ENCODE measurements around the gene C4orf17.
"Not testable (repeated sequence)": the region's sequence is repeated elsewhere in the genome, so short reads cannot be mapped to it uniquely, and the experiment has no call there.

C4orf17 gene

GRCh38 chr4:99485212-99485611 lies 25.6 kb upstream of the C4orf17 start:
- Histone ChIP-seq H3K4me1 (ENCODE audit: control insufficient read depth in 1 of 2, insufficient read depth in 2 of 2, low read length in 2 of 2) (no peaks in the 10 kb centered on the region), H3K9me3 (ENCODE audit: control insufficient read depth in 1 of 2, low read length in 2 of 2) (peaks cover 27 to 34% of the 10 kb centered on the region in 2 donors), H3K4me3 (ENCODE audit: low read depth in 1 of 2, low read length in 2 of 2) (no peak overlapping the region)

GRCh38 chr4:99486648-99487047 lies 24.2 kb upstream of the C4orf17 start:
- H3K4me1 ChIP-seq (ENCODE audit: control insufficient read depth in 1 of 2, insufficient read depth in 2 of 2, low read length in 2 of 2); H3K9ac ChIP-seq (ENCODE audit: low read depth in 1 of 2, low read length in 2 of 2); H3K27ac ChIP-seq (ENCODE audit: low read depth, low read length); H3K4me3 ChIP-seq (ENCODE audit: low read depth in 1 of 2, low read length in 2 of 2); H3K27me3 ChIP-seq (ENCODE audit: control insufficient read depth in 1 of 2, insufficient read depth in 2 of 2, low read length in 2 of 2); H3K36me3 ChIP-seq (ENCODE audit: control insufficient read depth in 1 of 2, insufficient read depth in 2 of 2, low read length in 2 of 2): not testable (repeated sequence)
- peaks cover 27 to 34% of the 10 kb centered on the region in 2 donors for H3K9me3 ChIP-seq (ENCODE audit: control insufficient read depth in 1 of 2, low read length in 2 of 2)

More at GRCh38 chr4:99485212-99485611, 25.6 kb upstream of the C4orf17 start:
- H3K27ac ChIP-seq (ENCODE audit: low read depth, low read length) = no peak overlapping the region
- H3K36me3 ChIP-seq (ENCODE audit: control insufficient read depth in 1 of 2, insufficient read depth in 2 of 2, low read length in 2 of 2) = no peaks in the 10 kb centered on the region
- no peak overlapping the region for H3K9ac ChIP-seq (ENCODE audit: low read depth in 1 of 2, low read length in 2 of 2)
- H3K27me3 ChIP-seq (ENCODE audit: control insufficient read depth in 1 of 2, insufficient read depth in 2 of 2, low read length in 2 of 2) = no peaks in the 10 kb centered on the region

DNA sequence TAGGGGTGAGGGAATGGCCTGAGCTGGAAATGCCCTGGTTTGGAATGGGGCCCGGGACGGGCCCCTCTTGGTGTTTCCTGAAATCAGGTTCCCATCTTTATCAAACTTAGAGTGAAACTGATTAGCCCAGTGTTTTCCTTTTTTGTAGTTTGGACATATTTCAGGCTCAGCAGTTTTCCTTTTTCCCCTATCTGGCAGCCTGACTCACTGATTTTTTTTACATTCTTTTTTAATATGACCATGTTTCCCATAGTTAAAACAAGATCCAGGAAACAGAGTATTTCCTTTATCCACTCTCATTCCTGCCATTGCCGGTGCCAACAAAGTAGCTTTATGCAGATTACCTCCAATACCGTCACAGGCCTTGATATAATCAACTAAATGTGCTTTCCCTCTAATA lies 20.5 kb upstream of the C4orf17 start:
- Histone ChIP-seq H3K36me3 (ENCODE audit: control insufficient read depth in 1 of 2, insufficient read depth in 2 of 2, low read length in 2 of 2) (no peaks in the 10 kb centered on the region), H3K4me1 (ENCODE audit: control insufficient read depth in 1 of 2, insufficient read depth in 2 of 2, low read length in 2 of 2) (no peaks in the 10 kb centered on the region), H3K9me3 (ENCODE audit: control insufficient read depth in 1 of 2, low read length in 2 of 2) (peaks cover 19 to 21% of the 10 kb centered on the region in 2 donors), H3K27ac (ENCODE audit: low read depth, low read length) (no peak overlapping the region), H3K27me3 (ENCODE audit: control insufficient read depth in 1 of 2, insufficient read depth in 2 of 2, low read length in 2 of 2) (no peaks in the 10 kb centered on the region), H3K4me3 (ENCODE audit: low read depth in 1 of 2, low read length in 2 of 2) (no peak overlapping the region), H3K9ac (ENCODE audit: low read depth in 1 of 2, low read length in 2 of 2) (no peak overlapping the region)

DNA sequence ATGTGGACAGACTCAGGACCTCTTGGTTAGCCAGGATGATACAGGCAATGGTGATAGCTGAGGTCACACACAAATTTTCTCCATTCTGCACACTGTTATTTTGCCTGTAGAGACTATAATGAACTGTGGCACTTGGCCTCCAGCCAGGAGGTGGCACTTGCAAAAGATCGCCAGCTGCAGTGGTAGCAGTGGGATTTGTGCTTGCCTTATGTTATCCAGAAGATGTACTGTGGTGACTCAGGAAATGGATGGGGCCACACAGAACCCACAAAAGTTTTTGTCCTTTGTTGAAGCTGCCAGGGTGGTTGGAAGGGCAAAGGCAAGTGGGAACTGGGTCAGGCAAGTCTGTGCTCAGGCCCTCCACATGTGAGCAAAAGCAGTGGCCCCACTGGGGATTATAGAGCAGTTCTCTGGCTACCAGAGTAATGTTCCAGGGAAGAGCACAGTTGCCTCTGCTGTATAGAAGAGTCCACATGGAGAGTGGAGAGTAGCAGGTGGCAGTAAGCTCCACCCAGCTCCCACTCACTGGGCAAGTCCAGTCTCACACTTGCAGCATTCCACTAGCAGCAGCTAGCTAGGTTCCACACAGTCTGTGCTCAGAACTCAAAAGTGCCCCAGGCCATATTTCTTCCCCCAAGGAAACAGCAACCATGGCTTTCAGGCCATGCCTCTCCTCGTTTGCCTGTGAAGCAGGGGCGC lies 5.9 kb upstream of the C4orf17 start:
- Histone ChIP-seq H3K9me3 (ENCODE audit: control insufficient read depth in 1 of 2, low read length in 2 of 2) (no peaks in the 10 kb centered on the region), H3K9ac (ENCODE audit: low read depth in 1 of 2, low read length in 2 of 2) (no peak overlapping the region), H3K4me1 (ENCODE audit: control insufficient read depth in 1 of 2, insufficient read depth in 2 of 2, low read length in 2 of 2) (no peaks in the 10 kb centered on the region), H3K27ac (ENCODE audit: low read depth, low read length) (no peak overlapping the region), H3K27me3 (ENCODE audit: control insufficient read depth in 1 of 2, insufficient read depth in 2 of 2, low read length in 2 of 2) (no peaks in the 10 kb centered on the region), H3K36me3 (ENCODE audit: control insufficient read depth in 1 of 2, insufficient read depth in 2 of 2, low read length in 2 of 2) (no peaks in the 10 kb centered on the region), H3K4me3 (ENCODE audit: low read depth in 1 of 2, low read length in 2 of 2) (no peak overlapping the region)

- Histone ChIP-seq H3K9ac (ENCODE audit: low read depth in 1 of 2, low read length in 2 of 2) (no peak overlapping the region), H3K27ac (ENCODE audit: low read depth, low read length) (no peak overlapping the region), H3K4me3 (ENCODE audit: low read depth in 1 of 2, low read length in 2 of 2) (no peak overlapping the region), H3K9me3 (ENCODE audit: control insufficient read depth in 1 of 2, low read length in 2 of 2) (no peaks in the 10 kb centered on the region), H3K27me3 (ENCODE audit: control insufficient read depth in 1 of 2, insufficient read depth in 2 of 2, low read length in 2 of 2) (no peaks in the 10 kb centered on the region), H3K36me3 (ENCODE audit: control insufficient read depth in 1 of 2, insufficient read depth in 2 of 2, low read length in 2 of 2) (no peaks in the 10 kb centered on the region), H3K4me1 (ENCODE audit: control insufficient read depth in 1 of 2, insufficient read depth in 2 of 2, low read length in 2 of 2) (no peaks in the 10 kb centered on the region)
Observed at GRCh38 chr4:99506781-99507180, 4.0 kb upstream of the C4orf17 start.

DNA sequence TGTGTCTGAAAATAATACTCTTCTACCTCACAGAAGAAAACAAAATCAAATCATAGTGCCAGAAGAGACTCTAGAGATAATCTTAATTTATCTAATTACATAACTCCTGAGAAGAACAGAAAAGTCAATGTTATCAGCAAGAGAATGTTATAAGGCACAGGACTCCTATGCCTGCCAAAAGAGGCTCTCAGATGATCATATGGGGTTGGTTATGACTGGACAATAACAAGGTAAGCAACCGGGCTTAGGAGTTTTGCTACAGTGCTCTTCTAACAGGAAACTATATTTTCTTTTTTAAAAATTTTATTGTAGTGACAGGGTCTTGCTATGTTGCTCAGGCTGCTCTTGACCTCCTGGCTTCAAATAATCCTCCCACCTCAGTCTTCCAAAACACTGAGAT lies 3.5 kb upstream of the C4orf17 start:
- H3K27me3 ChIP-seq (ENCODE audit: control insufficient read depth in 1 of 2, insufficient read depth in 2 of 2, low read length in 2 of 2) = no peaks in the 10 kb centered on the region
- H3K9ac ChIP-seq (ENCODE audit: low read depth in 1 of 2, low read length in 2 of 2) = no peak overlapping the region
- no peak overlapping the region for H3K27ac ChIP-seq (ENCODE audit: low read depth, low read length)
- H3K9me3 ChIP-seq (ENCODE audit: control insufficient read depth in 1 of 2, low read length in 2 of 2) = no peaks in the 10 kb centered on the region
- no peaks in the 10 kb centered on the region for H3K4me1 ChIP-seq (ENCODE audit: control insufficient read depth in 1 of 2, insufficient read depth in 2 of 2, low read length in 2 of 2)
- no peaks in the 10 kb centered on the region for H3K36me3 ChIP-seq (ENCODE audit: control insufficient read depth in 1 of 2, insufficient read depth in 2 of 2, low read length in 2 of 2)
- no peak overlapping the region for H3K4me3 ChIP-seq (ENCODE audit: low read depth in 1 of 2, low read length in 2 of 2)

- Histone ChIP-seq H3K4me3 (ENCODE audit: low read depth in 1 of 2, low read length in 2 of 2) (no peak overlapping the region), H3K27ac (ENCODE audit: low read depth, low read length) (no peak overlapping the region), H3K36me3 (ENCODE audit: control insufficient read depth in 1 of 2, insufficient read depth in 2 of 2, low read length in 2 of 2) (no peaks in the 10 kb centered on the region), H3K4me1 (ENCODE audit: control insufficient read depth in 1 of 2, insufficient read depth in 2 of 2, low read length in 2 of 2) (no peaks in the 10 kb centered on the region), H3K9me3 (ENCODE audit: control insufficient read depth in 1 of 2, low read length in 2 of 2) (no peaks in the 10 kb centered on the region), H3K9ac (ENCODE audit: low read depth in 1 of 2, low read length in 2 of 2) (no peak overlapping the region), H3K27me3 (ENCODE audit: control insufficient read depth in 1 of 2, insufficient read depth in 2 of 2, low read length in 2 of 2) (no peaks in the 10 kb centered on the region)
Observed at GRCh38 chr4:99507762-99508161, 3.1 kb upstream of the C4orf17 start.

- Histone ChIP-seq H3K9ac (ENCODE audit: low read depth in 1 of 2, low read length in 2 of 2) (no peak overlapping the region), H3K4me1 (ENCODE audit: control insufficient read depth in 1 of 2, insufficient read depth in 2 of 2, low read length in 2 of 2) (no peaks in the 10 kb centered on the region), H3K27me3 (ENCODE audit: control insufficient read depth in 1 of 2, insufficient read depth in 2 of 2, low read length in 2 of 2) (no peaks in the 10 kb centered on the region), H3K36me3 (ENCODE audit: control insufficient read depth in 1 of 2, insufficient read depth in 2 of 2, low read length in 2 of 2) (no peaks in the 10 kb centered on the region), H3K27ac (ENCODE audit: low read depth, low read length) (no peak overlapping the region), H3K9me3 (ENCODE audit: control insufficient read depth in 1 of 2, low read length in 2 of 2) (no peaks in the 10 kb centered on the region), H3K4me3 (ENCODE audit: low read depth in 1 of 2, low read length in 2 of 2) (no peak overlapping the region)
Observed at GRCh38 chr4:99518601-99519295, 7.9 kb downstream of the C4orf17 start.

DNA sequence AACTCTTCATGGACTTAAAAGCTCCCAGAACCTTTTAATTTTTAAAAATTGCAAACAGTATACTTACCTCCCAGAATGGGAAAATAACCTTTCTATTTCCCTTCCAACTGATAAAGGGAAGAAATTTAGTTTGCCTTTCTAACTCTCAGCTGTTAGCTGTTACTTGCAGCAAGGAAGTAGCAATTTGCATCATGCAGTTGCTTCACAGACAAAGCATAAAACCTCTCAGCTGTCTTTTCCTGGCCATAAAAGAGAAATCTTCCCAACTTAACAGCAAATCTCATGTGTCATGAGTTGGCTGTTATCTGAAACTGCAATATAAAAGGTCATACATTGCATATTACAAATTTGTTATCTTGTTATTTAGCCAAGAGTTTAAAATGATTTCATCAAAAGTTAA lies 18.4 kb downstream of the C4orf17 start:
- H3K4me1 ChIP-seq (ENCODE audit: control insufficient read depth in 1 of 2, insufficient read depth in 2 of 2, low read length in 2 of 2) = no peaks in the 10 kb centered on the region
- H3K27me3 ChIP-seq (ENCODE audit: control insufficient read depth in 1 of 2, insufficient read depth in 2 of 2, low read length in 2 of 2) = no peaks in the 10 kb centered on the region
- no peak overlapping the region for H3K4me3 ChIP-seq (ENCODE audit: low read depth in 1 of 2, low read length in 2 of 2)
- H3K36me3 ChIP-seq (ENCODE audit: control insufficient read depth in 1 of 2, insufficient read depth in 2 of 2, low read length in 2 of 2) = no peaks in the 10 kb centered on the region
- H3K9ac ChIP-seq (ENCODE audit: low read depth in 1 of 2, low read length in 2 of 2) = no peak overlapping the region
- no peaks in the 10 kb centered on the region for H3K9me3 ChIP-seq (ENCODE audit: control insufficient read depth in 1 of 2, low read length in 2 of 2)
- no peak overlapping the region for H3K27ac ChIP-seq (ENCODE audit: low read depth, low read length)

DNA sequence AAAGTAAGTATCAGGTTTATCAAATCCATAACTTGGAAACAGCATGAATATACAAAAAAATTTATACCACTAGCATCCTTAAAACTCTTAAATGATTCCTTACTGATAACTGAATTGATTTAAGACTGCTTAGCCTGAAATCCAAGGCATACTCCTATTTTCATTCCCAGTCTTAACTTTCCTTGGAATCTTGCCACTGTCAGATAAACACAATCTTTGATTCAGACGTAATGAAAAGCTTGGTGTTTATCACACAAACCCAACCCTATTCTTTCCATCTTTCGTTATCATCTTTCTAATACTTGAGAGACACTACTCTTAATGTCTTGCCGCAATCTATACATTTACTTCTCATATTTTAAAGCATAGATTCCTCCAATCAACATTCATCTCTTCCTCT lies 19.1 kb downstream of the C4orf17 start:
- H3K9me3 ChIP-seq (ENCODE audit: control insufficient read depth in 1 of 2, low read length in 2 of 2) = no peaks in the 10 kb centered on the region
- H3K36me3 ChIP-seq (ENCODE audit: control insufficient read depth in 1 of 2, insufficient read depth in 2 of 2, low read length in 2 of 2) = no peaks in the 10 kb centered on the region
- H3K27me3 ChIP-seq (ENCODE audit: control insufficient read depth in 1 of 2, insufficient read depth in 2 of 2, low read length in 2 of 2) = no peaks in the 10 kb centered on the region
- H3K9ac ChIP-seq (ENCODE audit: low read depth in 1 of 2, low read length in 2 of 2) = no peak overlapping the region
- H3K4me3 ChIP-seq (ENCODE audit: low read depth in 1 of 2, low read length in 2 of 2) = no peak overlapping the region
- no peak overlapping the region for H3K27ac ChIP-seq (ENCODE audit: low read depth, low read length)
- H3K4me1 ChIP-seq (ENCODE audit: control insufficient read depth in 1 of 2, insufficient read depth in 2 of 2, low read length in 2 of 2) = no peaks in the 10 kb centered on the region

Measured in duodenal mucosa (tissue), 2 donors.